ENCODE measurements around the gene PIGC.

PIGC gene

DNA sequence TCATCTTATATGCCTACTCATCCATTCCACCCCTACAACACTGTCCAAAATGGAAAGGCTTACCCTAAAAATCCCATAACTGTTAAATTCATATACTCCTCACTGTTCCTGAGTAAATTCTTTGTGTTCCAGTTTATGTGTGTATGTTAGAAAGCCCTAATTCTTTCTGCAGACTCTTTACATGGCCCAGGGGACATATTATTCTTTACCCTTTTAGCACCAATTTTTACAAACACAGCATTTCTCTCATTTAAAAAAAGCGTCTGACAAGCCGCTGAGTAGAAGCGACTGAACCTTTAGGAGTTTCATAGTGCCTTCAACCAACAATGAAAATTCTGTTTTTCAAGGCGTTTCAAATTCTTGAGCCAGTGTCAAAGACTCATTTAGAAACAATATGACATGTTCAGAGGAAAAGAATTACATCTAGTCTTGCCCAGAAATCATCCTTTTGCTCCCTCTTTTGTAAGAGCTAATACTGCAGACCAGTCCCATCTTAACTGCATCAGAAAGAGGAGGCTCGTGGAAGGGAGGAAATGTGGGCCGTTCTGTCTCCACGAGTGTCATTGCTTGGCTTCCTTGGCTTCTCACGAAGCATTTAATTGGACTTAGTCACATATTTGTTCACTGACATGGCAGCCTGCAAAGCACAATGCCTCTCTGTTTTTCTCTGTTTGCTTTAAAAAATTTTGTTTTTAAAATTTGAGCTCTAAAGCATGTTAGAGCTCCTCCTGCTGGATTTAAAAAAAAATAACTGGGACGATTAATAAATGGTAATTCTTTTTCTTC is 44.7 kb downstream of the PIGC start:
- POLR2A ChIA-PET: no interaction called here
- DNase-seq (ENCODE audit: extremely low spot score): peak; percentile 11
- TF ChIP-seq ARNT (IDR thresholded peaks at IDR 0.05): no peak
- no peak for TF ChIP-seq SUZ12 (IDR thresholded peaks at IDR 0.05)
- no peak for TF ChIP-seq NFRKB (IDR thresholded peaks at IDR 0.05)
- no peak for TF ChIP-seq FOXA1 (IDR thresholded peaks at IDR 0.05)
- no peak for TF ChIP-seq ELF4 (IDR thresholded peaks at IDR 0.05)
- TF ChIP-seq FOXM1 (IDR thresholded peaks at IDR 0.05; ENCODE audit: borderline replicate concordance): no peak
- TF ChIP-seq L3MBTL2 (conservative IDR thresholded peaks at IDR 0.05): no peak
- TF ChIP-seq LEF1 (IDR thresholded peaks at IDR 0.05; ENCODE audit: borderline replicate concordance): no peak
- TF ChIP-seq, protein P1, sequence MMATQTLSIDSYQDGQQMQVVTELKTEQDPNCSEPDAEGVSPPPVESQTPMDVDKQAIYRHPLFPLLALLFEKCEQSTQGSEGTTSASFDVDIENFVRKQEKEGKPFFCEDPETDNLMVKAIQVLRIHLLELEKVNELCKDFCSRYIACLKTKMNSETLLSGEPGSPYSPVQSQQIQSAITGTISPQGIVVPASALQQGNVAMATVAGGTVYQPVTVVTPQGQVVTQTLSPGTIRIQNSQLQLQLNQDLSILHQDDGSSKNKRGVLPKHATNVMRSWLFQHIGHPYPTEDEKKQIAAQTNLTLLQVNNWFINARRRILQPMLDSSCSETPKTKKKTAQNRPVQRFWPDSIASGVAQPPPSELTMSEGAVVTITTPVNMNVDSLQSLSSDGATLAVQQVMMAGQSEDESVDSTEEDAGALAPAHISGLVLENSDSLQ (IDR thresholded peaks at IDR 0.05): no peak
- TF ChIP-seq BHLHE40 (IDR thresholded peaks at IDR 0.05; ENCODE audit: borderline replicate concordance): no peak
- no peak for TF ChIP-seq FOXK2 (IDR thresholded peaks at IDR 0.05)
- CTCF ChIA-PET: interaction anchor here (1.0 to 1.8 kb wide), 6 partner anchors 9 to 397 kb away, joined by 3 to 6 read pairs (median 4); no protein-coding TSS in a partner anchor

DNA sequence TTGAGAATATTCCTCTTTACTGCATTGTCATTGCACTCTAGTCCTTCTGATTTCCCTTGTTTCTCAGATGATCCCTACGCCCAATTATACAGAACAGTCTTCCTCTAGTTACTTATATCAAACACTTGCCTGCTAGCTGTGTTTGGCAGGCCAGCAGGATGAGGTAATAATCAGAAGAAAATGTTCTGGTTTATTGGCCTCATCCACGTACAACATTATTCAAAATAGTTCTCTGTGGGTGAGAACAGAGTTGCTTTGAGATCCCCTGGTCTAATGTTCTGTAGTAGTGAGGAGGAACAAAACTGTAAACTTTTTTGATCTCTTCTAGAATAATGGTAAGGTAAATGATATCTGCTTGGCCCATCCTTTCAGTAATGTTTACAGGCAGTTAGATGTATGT is 45.7 kb downstream of the PIGC start:
- DNase-seq (ENCODE audit: extremely low spot score): no peak
- POLR2A ChIA-PET: no interaction called here
- CTCF ChIA-PET: interaction anchor here (0.6 kb wide), 1 partner anchor 359 kb away, joined by 3 read pairs; no protein-coding TSS in a partner anchor
- TF ChIP-seq BHLHE40 (IDR thresholded peaks at IDR 0.05; ENCODE audit: borderline replicate concordance): no peak
- TF ChIP-seq CTBP1 (IDR thresholded peaks at IDR 0.05; ENCODE audit: borderline replicate concordance): no peak
- TF ChIP-seq FOXA1 (IDR thresholded peaks at IDR 0.05): no peak
- TF ChIP-seq ARNT (IDR thresholded peaks at IDR 0.05): no peak
- no peak for TF ChIP-seq L3MBTL2 (conservative IDR thresholded peaks at IDR 0.05)
- TF ChIP-seq TARDBP (IDR thresholded peaks at IDR 0.05): no peak
- TF ChIP-seq NFRKB (IDR thresholded peaks at IDR 0.05): no peak
- no peak for TF ChIP-seq SP1 (IDR thresholded peaks at IDR 0.05)
- TF ChIP-seq SUZ12 (IDR thresholded peaks at IDR 0.05): no peak

DNA sequence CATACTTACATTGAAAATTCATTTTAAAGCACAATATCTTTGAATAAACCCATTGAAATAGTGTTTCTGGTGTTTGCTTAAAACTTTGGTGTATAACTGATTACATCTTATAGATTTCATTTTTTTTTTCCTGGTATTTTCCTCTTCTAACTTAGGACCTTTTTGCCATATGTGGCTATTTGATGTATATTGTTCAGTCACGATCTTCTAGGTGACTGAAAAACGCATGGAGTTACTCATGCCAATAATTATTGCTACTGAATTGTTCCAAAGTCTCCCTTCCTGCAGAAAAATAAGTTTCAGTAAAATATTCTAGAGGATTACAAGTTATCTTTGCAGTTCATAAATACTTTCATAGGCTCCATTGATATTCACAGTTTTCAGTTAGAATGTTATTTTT is 46.2 kb downstream of the PIGC start:
- POLR2A ChIA-PET: no interaction called here
- CTCF ChIA-PET: interaction anchor here (0.6 kb wide), 1 partner anchor 358 kb away, joined by 3 read pairs; no protein-coding TSS in a partner anchor
- no peak for TF ChIP-seq NFRKB (IDR thresholded peaks at IDR 0.05)
- TF ChIP-seq BHLHE40 (IDR thresholded peaks at IDR 0.05; ENCODE audit: borderline replicate concordance): no peak
- TF ChIP-seq, protein P1 (IDR thresholded peaks at IDR 0.05): no peak
- no peak for TF ChIP-seq CTBP1 (IDR thresholded peaks at IDR 0.05; ENCODE audit: borderline replicate concordance)
- no peak for DNase-seq (ENCODE audit: extremely low spot score)

DNA sequence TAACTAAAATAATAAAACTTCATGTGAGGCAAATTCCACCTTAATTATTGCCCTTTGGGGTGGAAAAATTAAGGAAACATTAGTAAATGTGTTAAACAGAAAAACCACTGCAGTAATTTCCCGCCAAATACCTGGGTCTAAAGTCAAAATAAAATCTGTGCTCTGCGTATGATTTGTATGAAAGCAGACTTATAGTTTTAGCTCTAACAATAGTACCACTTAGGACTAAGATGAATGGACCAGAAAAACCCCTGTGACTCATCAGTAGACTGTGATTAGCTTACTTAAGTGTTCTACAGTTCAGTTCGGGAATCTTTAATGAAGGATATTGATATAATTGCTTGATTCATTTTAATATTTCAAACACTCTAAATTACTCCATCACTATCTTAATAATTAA is 46.6 kb downstream of the PIGC start:
- ChIA-PET CTCF (interaction anchor here (0.6 kb wide), 1 partner anchor 612 kb away, joined by 3 read pairs; no protein-coding TSS in a partner anchor), POLR2A (no interaction called here)
- no peak for DNase-seq (ENCODE audit: extremely low spot score)
- TF ChIP-seq ZNF384 (IDR thresholded peaks at IDR 0.05) (no peak), CTBP1 (IDR thresholded peaks at IDR 0.05; ENCODE audit: borderline replicate concordance) (no peak), L3MBTL2 (conservative IDR thresholded peaks at IDR 0.05) (no peak)

DNA sequence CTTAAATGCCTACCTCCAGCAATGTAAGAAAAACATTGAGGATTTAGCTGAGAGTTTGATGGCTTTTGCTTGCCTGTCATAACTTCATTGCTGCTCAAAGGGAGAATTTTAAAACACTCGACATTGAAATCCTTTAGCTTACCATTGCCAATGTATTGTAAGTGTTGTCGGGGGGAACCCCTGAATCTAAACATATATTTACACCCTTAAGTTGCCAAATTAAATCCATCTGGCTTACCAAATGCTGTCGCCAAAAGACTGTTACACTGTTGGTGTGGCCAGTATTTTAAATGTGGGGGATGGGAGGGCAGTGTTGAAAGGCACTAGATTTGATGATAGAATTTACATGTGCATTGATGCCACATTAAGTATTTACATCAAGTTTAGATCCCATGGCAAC is 48.3 kb downstream of the PIGC start:
- TF ChIP-seq ELF4 (IDR thresholded peaks at IDR 0.05) (no peak), NFRKB (IDR thresholded peaks at IDR 0.05) (no peak)
- POLR2A ChIA-PET: no interaction called here

DNA sequence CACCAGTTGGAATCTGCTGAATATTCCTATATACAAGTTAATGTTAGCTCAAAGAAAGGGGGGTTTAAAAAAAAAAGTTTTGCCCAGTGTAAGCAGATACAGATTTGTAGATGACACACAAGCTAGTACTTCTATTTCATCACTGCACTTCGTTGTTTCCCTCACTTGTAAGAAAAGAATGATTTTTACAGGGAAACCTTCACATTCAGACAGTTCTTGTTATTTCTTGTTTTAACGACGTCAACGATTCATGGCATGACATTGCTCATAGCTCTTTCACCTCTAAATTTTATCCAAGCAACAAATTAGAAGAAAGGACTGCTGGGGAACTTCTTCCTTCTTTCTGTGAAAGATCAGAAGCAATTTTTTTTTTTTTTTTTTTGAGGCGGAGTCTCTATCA is 49.1 kb downstream of the PIGC start:
- TF ChIP-seq LEF1 (IDR thresholded peaks at IDR 0.05; ENCODE audit: borderline replicate concordance) (no peak), FOXK2 (IDR thresholded peaks at IDR 0.05) (no peak), BHLHE40 (IDR thresholded peaks at IDR 0.05; ENCODE audit: borderline replicate concordance) (no peak), FOXA1 (IDR thresholded peaks at IDR 0.05) (no peak), NFRKB (IDR thresholded peaks at IDR 0.05) (no peak), ZNF384 (IDR thresholded peaks at IDR 0.05) (no peak), SUZ12 (IDR thresholded peaks at IDR 0.05) (no peak), TARDBP (IDR thresholded peaks at IDR 0.05) (no peak), SP1 (IDR thresholded peaks at IDR 0.05) (no peak), FOXM1 (IDR thresholded peaks at IDR 0.05; ENCODE audit: borderline replicate concordance) (no peak), CTBP1 (IDR thresholded peaks at IDR 0.05; ENCODE audit: borderline replicate concordance) (no peak), L3MBTL2 (conservative IDR thresholded peaks at IDR 0.05) (no peak), ELF4 (IDR thresholded peaks at IDR 0.05) (no peak)
- TF ChIP-seq, protein P1 (IDR thresholded peaks at IDR 0.05): no peak
- ChIA-PET POLR2A (no interaction called here), CTCF (interaction anchor here (0.8 kb wide), 1 partner anchor 36 kb away, joined by 8 read pairs; no protein-coding TSS in a partner anchor)
- DNase-seq (ENCODE audit: extremely low spot score): no peak

More for the DNA sequence above, 48.3 kb downstream of the PIGC start:
- CTCF ChIA-PET: no interaction called here
- DNase-seq (ENCODE audit: extremely low spot score): no peak

Data from HEK293T (cell line).